ENCODE results near the gene SLC13A1.
"Not testable (repeated sequence)": the region's sequence is repeated elsewhere in the genome, so short reads cannot be mapped to it uniquely, and the experiment has no call there.

The SLC13A1 gene

DNA sequence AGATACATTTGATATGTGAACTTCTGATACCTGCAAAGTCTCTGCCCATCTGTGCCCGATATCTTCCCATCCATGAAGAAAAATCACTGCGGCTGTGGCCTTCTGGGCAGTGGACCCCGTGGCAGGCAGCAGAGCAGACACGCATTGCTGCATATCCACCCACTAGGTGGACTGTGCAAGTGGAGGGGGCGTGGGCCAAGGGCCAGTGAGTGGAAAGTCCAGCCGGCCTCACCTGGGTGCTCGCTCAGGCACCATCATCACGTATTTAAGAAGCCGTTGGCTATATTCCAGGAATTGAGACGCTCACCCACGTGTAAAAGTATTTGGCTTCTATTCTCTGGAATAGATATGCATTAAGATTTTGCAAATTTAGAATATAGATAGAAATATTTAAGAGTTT, 30.8 kb upstream of the SLC13A1 start:
- peaks cover 14% of the 10 kb centered on the region for H3K4me1 ChIP-seq
- TF ChIP-seq, protein P1, sequence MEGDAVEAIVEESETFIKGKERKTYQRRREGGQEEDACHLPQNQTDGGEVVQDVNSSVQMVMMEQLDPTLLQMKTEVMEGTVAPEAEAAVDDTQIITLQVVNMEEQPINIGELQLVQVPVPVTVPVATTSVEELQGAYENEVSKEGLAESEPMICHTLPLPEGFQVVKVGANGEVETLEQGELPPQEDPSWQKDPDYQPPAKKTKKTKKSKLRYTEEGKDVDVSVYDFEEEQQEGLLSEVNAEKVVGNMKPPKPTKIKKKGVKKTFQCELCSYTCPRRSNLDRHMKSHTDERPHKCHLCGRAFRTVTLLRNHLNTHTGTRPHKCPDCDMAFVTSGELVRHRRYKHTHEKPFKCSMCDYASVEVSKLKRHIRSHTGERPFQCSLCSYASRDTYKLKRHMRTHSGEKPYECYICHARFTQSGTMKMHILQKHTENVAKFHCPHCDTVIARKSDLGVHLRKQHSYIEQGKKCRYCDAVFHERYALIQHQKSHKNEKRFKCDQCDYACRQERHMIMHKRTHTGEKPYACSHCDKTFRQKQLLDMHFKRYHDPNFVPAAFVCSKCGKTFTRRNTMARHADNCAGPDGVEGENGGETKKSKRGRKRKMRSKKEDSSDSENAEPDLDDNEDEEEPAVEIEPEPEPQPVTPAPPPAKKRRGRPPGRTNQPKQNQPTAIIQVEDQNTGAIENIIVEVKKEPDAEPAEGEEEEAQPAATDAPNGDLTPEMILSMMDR (IDR thresholded peaks at IDR 0.05; ENCODE audit: low read depth, low read length): no peak
- H3K9me3 ChIP-seq: no peaks in the 10 kb centered on the region; the same call in 1 of the 2 replicates
- no peaks in the 10 kb centered on the region for H3K36me3 ChIP-seq
- H3K4me3 ChIP-seq (ENCODE audit: low read depth, low read length): no peak overlapping the region
- no peaks in the 10 kb centered on the region for H3K27me3 ChIP-seq
- DNase-seq: peak; percentile 8

- H3K9me3 ChIP-seq: no peaks in the 10 kb centered on the region; the same call in 1 of the 2 replicates
- no peaks in the 10 kb centered on the region for H3K36me3 ChIP-seq
- H3K27me3 ChIP-seq: no peaks in the 10 kb centered on the region
- H3K4me3 ChIP-seq (ENCODE audit: low read depth, low read length): no peak overlapping the region
- no peak for DNase-seq
- H3K4me1 ChIP-seq: peaks cover 14% of the 10 kb centered on the region
- TF ChIP-seq, protein P1 (IDR thresholded peaks at IDR 0.05; ENCODE audit: low read depth, low read length): no peak
Observed at GRCh38 chr7:123230147-123230546, 30.4 kb upstream of the SLC13A1 start.

DNA sequence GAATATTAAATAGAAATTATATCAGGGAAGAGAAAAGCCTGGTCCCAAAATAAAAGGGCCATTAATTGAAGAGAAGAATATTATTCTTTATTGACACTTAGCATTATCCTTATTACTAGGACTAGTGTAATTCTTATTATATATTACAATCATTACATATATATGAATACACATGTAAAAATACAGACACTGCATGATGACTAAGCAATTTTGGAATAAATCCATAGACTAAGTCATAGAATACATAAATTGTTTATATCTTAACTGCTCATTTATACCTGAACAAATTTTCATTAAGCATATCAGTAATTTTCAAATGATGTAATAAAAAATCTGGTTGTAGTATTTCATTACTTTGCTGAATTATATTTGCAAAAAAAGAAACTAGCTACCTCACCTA, 29.7 kb upstream of the SLC13A1 start:
- Histone ChIP-seq H3K9me3 (no peaks in the 10 kb centered on the region; the same call in 1 of the 2 replicates), H3K4me3 (ENCODE audit: low read depth, low read length) (no peak overlapping the region), H3K36me3 (no peaks in the 10 kb centered on the region), H3K4me1 (peaks cover 14% of the 10 kb centered on the region), H3K27me3 (no peaks in the 10 kb centered on the region)
- no peak for DNase-seq
- TF ChIP-seq, protein P1 (IDR thresholded peaks at IDR 0.05; ENCODE audit: low read depth, low read length): no peak

- H3K9me3 ChIP-seq; DNase-seq; H3K36me3 ChIP-seq; H3K4me3 ChIP-seq (ENCODE audit: low read depth, low read length); H3K27me3 ChIP-seq: not testable (repeated sequence)
- H3K4me1 ChIP-seq: peaks cover 14% of the 10 kb centered on the region
Observed at GRCh38 chr7:123227666-123228065, 27.9 kb upstream of the SLC13A1 start.

GRCh38 chr7:123220396-123220795, 20.6 kb upstream of the SLC13A1 start:
- no peaks in the 10 kb centered on the region for H3K36me3 ChIP-seq
- no peak for DNase-seq
- no peaks in the 10 kb centered on the region for H3K27me3 ChIP-seq
- no peaks in the 10 kb centered on the region; the same call in 1 of the 2 replicates for H3K4me1 ChIP-seq
- no peak overlapping the region for H3K4me3 ChIP-seq (ENCODE audit: low read depth, low read length)
- TF ChIP-seq, protein P1 (IDR thresholded peaks at IDR 0.05; ENCODE audit: low read depth, low read length): no peak
- H3K9me3 ChIP-seq: no peaks in the 10 kb centered on the region; the same call in 1 of the 2 replicates

- H3K4me3 ChIP-seq (ENCODE audit: low read depth, low read length): no peak overlapping the region
- TF ChIP-seq, protein P1 (IDR thresholded peaks at IDR 0.05; ENCODE audit: low read depth, low read length): no peak
- no peaks in the 10 kb centered on the region; the same call in 1 of the 2 replicates for H3K9me3 ChIP-seq
- H3K27me3 ChIP-seq: no peaks in the 10 kb centered on the region
- DNase-seq: no peak
- no peaks in the 10 kb centered on the region for H3K36me3 ChIP-seq
- no peaks in the 10 kb centered on the region; the same call in 1 of the 2 replicates for H3K4me1 ChIP-seq
Observed at GRCh38 chr7:123218866-123219265, 19.1 kb upstream of the SLC13A1 start.

- no peaks in the 10 kb centered on the region; the same call in 1 of the 2 replicates for H3K4me1 ChIP-seq
- no peaks in the 10 kb centered on the region for H3K27me3 ChIP-seq
- H3K36me3 ChIP-seq: no peaks in the 10 kb centered on the region
- TF ChIP-seq, protein P1 (IDR thresholded peaks at IDR 0.05; ENCODE audit: low read depth, low read length): no peak
- no peak overlapping the region for H3K4me3 ChIP-seq (ENCODE audit: low read depth, low read length)
- DNase-seq: no peak
- H3K9me3 ChIP-seq: no peaks in the 10 kb centered on the region; the same call in 1 of the 2 replicates
Observed at GRCh38 chr7:123216825-123217224, 17.1 kb upstream of the SLC13A1 start.
